NOMO-1 treated with DMSO at 0.1 percent for 48 hours (cell line): ENCODE measurements around the gene PREX1.

Experiments used
- DNase-seq: peaks from one replicate; lab custom pipeline; 2025; ENCODE audit not compliant: unreplicated experiment; lab: John Stamatoyannopoulos, UW

PREX1 gene

GRCh38 chr20:48597521-48598302 is 230.1 kb downstream of the PREX1 start:
- no peak for DNase-seq

GRCh38 chr20:48596334-48596898 is 231.4 kb downstream of the PREX1 start:
- no peak for DNase-seq

- DNase-seq = no peak
Observed at GRCh38 chr20:48595495-48596333, 232.1 kb downstream of the PREX1 start.

GRCh38 chr20:48594533-48594932 is 233.3 kb downstream of the PREX1 start:
- no peak for DNase-seq

- DNase-seq = no peak
Observed at GRCh38 chr20:48592107-48592940, 235.5 kb downstream of the PREX1 start.

- DNase-seq = no peak
Observed at GRCh38 chr20:48586730-48587129, 241.1 kb downstream of the PREX1 start.

- DNase-seq = no peak
Observed at GRCh38 chr20:48585061-48585870, 242.5 kb downstream of the PREX1 start.

- DNase-seq = no peak
Observed at GRCh38 chr20:48584391-48585060, 243.3 kb downstream of the PREX1 start.

GRCh38 chr20:48583801-48584200 is 244.0 kb downstream of the PREX1 start:
- DNase-seq = no peak

GRCh38 chr20:48583171-48583570 is 244.6 kb downstream of the PREX1 start:
- DNase-seq = no peak

- DNase-seq = no peak
Observed at GRCh38 chr20:48582673-48582985, 245.2 kb downstream of the PREX1 start.

GRCh38 chr20:48581167-48581566 is 246.6 kb downstream of the PREX1 start:
- DNase-seq = no peak

GRCh38 chr20:48578397-48579098 is 249.3 kb downstream of the PREX1 start:
- DNase-seq = no peak

- DNase-seq = no peak
Observed at GRCh38 chr20:48577557-48577956, 250.2 kb downstream of the PREX1 start.

- DNase-seq = no peak
Observed at GRCh38 chr20:48574383-48574782, 253.4 kb downstream of the PREX1 start.
